Measurements from ENCODE around the gene ACP2.
"Not testable (repeated sequence)": the region's sequence is repeated elsewhere in the genome, so short reads cannot be mapped to it uniquely, and the experiment has no call there.

The ACP2 gene

GRCh38 chr11:47192111-47192510 lies 56.5 kb downstream of the ACP2 start:
- no peak for DNase-seq

GRCh38 chr11:47191137-47191536 lies 57.5 kb downstream of the ACP2 start:
- DNase-seq = not testable (repeated sequence)

Measured in stimulated activated CD4-positive, alpha-beta T cell treated with anti-CD3 and anti-CD28 coated beads, Interleukin-4, amount 100 ng/mL, for 1 hour (primary cell).